Activated B cell treated with CpG ODN at 0.5 μM for 24 hours (primary cell): ENCODE data around the gene FBLN5. TPM values are rescaled to one million over a fixed set of nuclear protein-coding genes. Genes with fewer than 3 reads are reported as not detected.
"Not testable (repeated sequence)": the region's sequence is repeated elsewhere in the genome, so short reads cannot be mapped to it uniquely, and the experiment has no call there.

Experiments used
- ATAC-seq: fragments of 200-7000 bp; cut with Tn5 transposase; one replicate; pipeline ENCODE4 v1.10.0; 2021; ENCODE audit warnings: low read depth, mild to moderate bottlenecking, moderate library complexity
- CTCF ChIA-PET: fragments of 350-600 bp; sonication (Branson Sonifier 250); formaldehyde crosslinking; loops from one replicate; lab custom pipeline; 2021; ENCODE audit warnings: antibody characterized with exemption; lab: Charles Lee
- POLR2A ChIA-PET: fragments of 350-600 bp; sonication (Branson Sonifier 250); formaldehyde crosslinking; loops from one replicate; lab custom pipeline; 2021; ENCODE audit warnings: antibody characterized with exemption; lab: Charles Lee
- DNase-seq: peaks from one replicate; pipeline ENCODE4 v3.0.0; 2022
- H3K27ac Mint-ChIP-seq: one replicate; pipeline ENCODE4 v1.8.0; 2020; ENCODE audit warnings: mixed read lengths
- H3K27me3 Mint-ChIP-seq: one replicate; pipeline ENCODE4 v1.8.0; 2021; ENCODE audit warnings: mixed read lengths
- H3K36me3 Mint-ChIP-seq: one replicate; pipeline ENCODE4 v1.8.0; 2021; ENCODE audit warnings: low read depth, mixed read lengths
- H3K4me1 Mint-ChIP-seq: one replicate; pipeline ENCODE4 v1.8.0; 2021; ENCODE audit warnings: mixed read lengths
- H3K4me3 Mint-ChIP-seq: one replicate; pipeline ENCODE4 v1.8.0; 2020; ENCODE audit warnings: mild to moderate bottlenecking, mixed read lengths
- H3K9me3 Mint-ChIP-seq: one replicate; pipeline ENCODE4 v1.8.0; 2020; ENCODE audit warnings: mixed read lengths
- CTCF ChIP-seq: fragments of 200-600 bp; IDR thresholded peaks from one replicate; pipeline ENCODE4 v1.8.0; 2022; ENCODE audit warnings: antibody characterized with exemption, mild to moderate bottlenecking
- intact Hi-C: fragments of 100-400 bp; cut with micrococcal nuclease; formaldehyde crosslinking; loops from one replicate; pipeline ENCODE4 v1.15.1; 2024
- total RNA-seq: library from RNA; stranded (reverse); gene quantifications from 2 replicates; pipeline ENCODE4 v1.2.3, GENCODE V29; 2022

Gene FBLN5
- total RNA-seq, 1 donor from 2014 or later = not detected

- Mint-ChIP-seq H3K27ac (no peak overlapping the region), H3K4me3 (no peak overlapping the region), H3K36me3 (no peaks in the 10 kb centered on the region), H3K27me3 (no peaks in the 10 kb centered on the region), H3K4me1 (peaks cover 38% of the 10 kb centered on the region), H3K9me3 (no peaks in the 10 kb centered on the region)
- intact Hi-C loops = no loop called here
- CTCF ChIA-PET = interaction anchor here (1.9 kb wide), 1 partner anchor 15 kb away, joined by 5 read pairs; no protein-coding TSS in a partner anchor
- no peak for TF ChIP-seq CTCF
- POLR2A ChIA-PET = no interaction called here
- ATAC-seq (no peak), DNase-seq (no peak)
Observed at GRCh38 chr14:91875525-91876286, 71.8 kb downstream of the FBLN5 start.

- CTCF ChIA-PET = no interaction called here
- ATAC-seq = peak; percentile 69
- Mint-ChIP-seq H3K4me1 (peaks cover 50% of the 10 kb centered on the region), H3K9me3 (no peaks in the 10 kb centered on the region), H3K27me3 (no peaks in the 10 kb centered on the region), H3K36me3 (no peaks in the 10 kb centered on the region), H3K4me3 (peak overlapping the region; percentile 59), H3K27ac (peak overlapping the region; percentile 38)
- TF ChIP-seq CTCF = no peak
- POLR2A ChIA-PET = interaction anchor here (0.5 to 1.5 kb wide), 3 partner anchors 24 to 379 kb away, joined by 3 to 4 read pairs (median 3); partner anchors contain the start of gene PPP4R3A
- peak; percentile 18 for DNase-seq
- intact Hi-C loops = loop anchor here (2.0 to 5.0 kb wide), 2 partner anchors 31 to 56 kb away; no protein-coding TSS in a partner anchor
Observed at GRCh38 chr14:91873471-91874415, 73.8 kb downstream of the FBLN5 start.

GRCh38 chr14:91872517-91873470 lies 74.7 kb downstream of the FBLN5 start:
- ATAC-seq (peak; percentile 14), DNase-seq (no peak)
- Mint-ChIP-seq H3K4me3 (peak overlapping the region; percentile 59), H3K27me3 (no peaks in the 10 kb centered on the region), H3K36me3 (no peaks in the 10 kb centered on the region), H3K9me3 (no peaks in the 10 kb centered on the region), H3K27ac (peak overlapping the region; percentile 68), H3K4me1 (peaks cover 50% of the 10 kb centered on the region)
- CTCF ChIA-PET = no interaction called here
- POLR2A ChIA-PET = interaction anchor here (0.6 to 1.5 kb wide), 2 partner anchors 363 to 510 kb away, joined by 5 to 7 read pairs; partner anchors contain the start of gene PPP4R3A
- no peak for TF ChIP-seq CTCF
- intact Hi-C loops = loop anchor here (1.0 to 5.0 kb wide), 3 partner anchors 30 to 55 kb away; no protein-coding TSS in a partner anchor

GRCh38 chr14:91872011-91872501 lies 75.4 kb downstream of the FBLN5 start:
- peak; percentile 22 for DNase-seq
- Mint-ChIP-seq H3K36me3 (no peaks in the 10 kb centered on the region), H3K27ac (peak overlapping the region; percentile 68), H3K9me3 (no peaks in the 10 kb centered on the region), H3K4me3 (no peak overlapping the region), H3K27me3 (no peaks in the 10 kb centered on the region), H3K4me1 (peaks cover 53% of the 10 kb centered on the region)
- ATAC-seq = peak; percentile 77
- ChIA-PET CTCF (no interaction called here), POLR2A (interaction anchor here (1.5 kb wide), 1 partner anchor 362 kb away, joined by 5 read pairs; the partner anchor contains the start of gene PPP4R3A)
- no peak for TF ChIP-seq CTCF
- intact Hi-C loops = loop anchor here (1.0 to 5.0 kb wide), 3 partner anchors 29 to 55 kb away; no protein-coding TSS in a partner anchor

GRCh38 chr14:91871401-91871800 lies 76.1 kb downstream of the FBLN5 start:
- H3K4me3 Mint-ChIP-seq, H3K27me3 Mint-ChIP-seq, H3K36me3 Mint-ChIP-seq, DNase-seq, H3K9me3 Mint-ChIP-seq, H3K27ac Mint-ChIP-seq, CTCF ChIA-PET, ATAC-seq: not testable (repeated sequence)
- intact Hi-C loops = loop anchor here (5.0 kb wide), 1 partner anchor 54 kb away; no protein-coding TSS in a partner anchor
- POLR2A ChIA-PET = interaction anchor here (0.7 to 1.5 kb wide), 3 partner anchors 9 to 362 kb away, joined by 4 to 10 read pairs (median 5); partner anchors contain the start of gene PPP4R3A
- H3K4me1 Mint-ChIP-seq = peaks cover 53% of the 10 kb centered on the region
